Measurements from ENCODE around the gene WWP2.
"Not testable (repeated sequence)": the region's sequence is repeated elsewhere in the genome, so short reads cannot be mapped to it uniquely, and the experiment has no call there.

- TF ChIP-seq, protein P1, sequence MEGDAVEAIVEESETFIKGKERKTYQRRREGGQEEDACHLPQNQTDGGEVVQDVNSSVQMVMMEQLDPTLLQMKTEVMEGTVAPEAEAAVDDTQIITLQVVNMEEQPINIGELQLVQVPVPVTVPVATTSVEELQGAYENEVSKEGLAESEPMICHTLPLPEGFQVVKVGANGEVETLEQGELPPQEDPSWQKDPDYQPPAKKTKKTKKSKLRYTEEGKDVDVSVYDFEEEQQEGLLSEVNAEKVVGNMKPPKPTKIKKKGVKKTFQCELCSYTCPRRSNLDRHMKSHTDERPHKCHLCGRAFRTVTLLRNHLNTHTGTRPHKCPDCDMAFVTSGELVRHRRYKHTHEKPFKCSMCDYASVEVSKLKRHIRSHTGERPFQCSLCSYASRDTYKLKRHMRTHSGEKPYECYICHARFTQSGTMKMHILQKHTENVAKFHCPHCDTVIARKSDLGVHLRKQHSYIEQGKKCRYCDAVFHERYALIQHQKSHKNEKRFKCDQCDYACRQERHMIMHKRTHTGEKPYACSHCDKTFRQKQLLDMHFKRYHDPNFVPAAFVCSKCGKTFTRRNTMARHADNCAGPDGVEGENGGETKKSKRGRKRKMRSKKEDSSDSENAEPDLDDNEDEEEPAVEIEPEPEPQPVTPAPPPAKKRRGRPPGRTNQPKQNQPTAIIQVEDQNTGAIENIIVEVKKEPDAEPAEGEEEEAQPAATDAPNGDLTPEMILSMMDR (IDR thresholded peaks at IDR 0.05; ENCODE audit: poor library complexity) = not testable (repeated sequence)
- not testable (repeated sequence) for TF ChIP-seq EZH2 (IDR thresholded peaks at IDR 0.05; ENCODE audit: borderline replicate concordance)
Observed at GRCh38 chr16:69951672-69952031, 189.5 kb downstream of the WWP2 start.
